ENCODE data around the gene RASGRP1.

GRCh38 chr15:38482572-38482971 lies 82.0 kb downstream of the RASGRP1 start:
- TF ChIP-seq CTCF (IDR thresholded peaks at IDR 0.05; ENCODE audit: insufficient read depth, low read length) (no peak), POLR2AphosphoS5 (IDR thresholded peaks at IDR 0.05; ENCODE audit: low read depth) (no peak), REST (IDR thresholded peaks at IDR 0.05; ENCODE audit: insufficient replicate concordance, low read depth) (no peak), GABPA (IDR thresholded peaks at IDR 0.05; ENCODE audit: low read depth) (no peak)

All from HL-60 (cell line).